ENCODE data around the gene NIPAL3. TPM values are rescaled to one million over a fixed set of nuclear protein-coding genes. Genes with fewer than 3 reads are reported as not detected.
A peak's percentile ranks its signal among the peaks of the same experiment; 100 is the strongest.

NIPAL3 gene
- polyA plus RNA-seq, 1 donor (not counting 4 experiments of a cell fraction or from before 2014, with no cell fraction given), result 30.5 TPM

DNA sequence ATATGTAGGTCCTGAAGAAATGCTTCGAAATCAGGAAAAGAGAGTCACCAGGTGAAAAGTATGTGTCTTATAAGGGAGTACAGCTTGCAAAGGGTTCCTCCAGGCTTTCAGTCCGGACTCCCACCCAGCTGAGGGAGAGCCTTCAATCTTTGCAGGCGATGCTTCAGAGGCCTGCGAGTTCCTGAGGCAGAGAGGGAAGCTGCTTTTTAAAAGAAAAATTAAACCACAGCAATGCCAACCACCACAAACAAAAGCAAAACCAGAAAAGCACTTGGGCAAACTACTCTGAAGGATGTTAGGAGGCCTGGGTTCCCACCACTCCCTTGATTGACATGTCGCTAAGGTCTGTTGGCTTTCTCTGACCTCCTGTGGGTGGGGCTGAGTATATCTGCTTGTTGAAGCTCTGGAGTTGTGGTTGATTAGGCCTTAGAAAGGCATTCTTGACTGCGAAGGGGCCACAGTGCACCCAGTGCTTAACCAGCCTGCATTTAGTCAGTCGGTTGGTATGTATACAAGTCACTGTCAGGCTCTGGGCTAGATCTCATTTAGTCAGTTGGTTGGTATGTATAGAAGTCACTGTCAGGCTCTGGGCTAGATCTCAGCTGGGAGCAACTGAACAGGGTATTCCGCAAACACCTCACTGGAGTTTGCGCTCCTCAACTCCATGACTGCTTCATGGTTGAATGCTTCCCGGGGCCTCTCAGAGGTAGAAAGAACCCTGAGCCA lies 1.2 kb downstream of the NIPAL3 start:
- TF ChIP-seq, protein P1, sequence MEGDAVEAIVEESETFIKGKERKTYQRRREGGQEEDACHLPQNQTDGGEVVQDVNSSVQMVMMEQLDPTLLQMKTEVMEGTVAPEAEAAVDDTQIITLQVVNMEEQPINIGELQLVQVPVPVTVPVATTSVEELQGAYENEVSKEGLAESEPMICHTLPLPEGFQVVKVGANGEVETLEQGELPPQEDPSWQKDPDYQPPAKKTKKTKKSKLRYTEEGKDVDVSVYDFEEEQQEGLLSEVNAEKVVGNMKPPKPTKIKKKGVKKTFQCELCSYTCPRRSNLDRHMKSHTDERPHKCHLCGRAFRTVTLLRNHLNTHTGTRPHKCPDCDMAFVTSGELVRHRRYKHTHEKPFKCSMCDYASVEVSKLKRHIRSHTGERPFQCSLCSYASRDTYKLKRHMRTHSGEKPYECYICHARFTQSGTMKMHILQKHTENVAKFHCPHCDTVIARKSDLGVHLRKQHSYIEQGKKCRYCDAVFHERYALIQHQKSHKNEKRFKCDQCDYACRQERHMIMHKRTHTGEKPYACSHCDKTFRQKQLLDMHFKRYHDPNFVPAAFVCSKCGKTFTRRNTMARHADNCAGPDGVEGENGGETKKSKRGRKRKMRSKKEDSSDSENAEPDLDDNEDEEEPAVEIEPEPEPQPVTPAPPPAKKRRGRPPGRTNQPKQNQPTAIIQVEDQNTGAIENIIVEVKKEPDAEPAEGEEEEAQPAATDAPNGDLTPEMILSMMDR (optimal IDR thresholded peaks at IDR 0.05 in 1 of 3, IDR thresholded peaks at IDR 0.05 in 1 of 3, conservative IDR thresholded peaks at IDR 0.05 in 1 of 3; ENCODE audit: extremely low read depth in 1 of 3, insufficient read depth in 2 of 3, low read length in 3 of 3), result no peak
- TF ChIP-seq EZH2 (IDR thresholded peaks at IDR 0.05; ENCODE audit: low read length), result no peak
- FAIRE-seq, result peak; percentile 86
- H3K4me1 ChIP-seq (ENCODE audit: control insufficient read depth, extremely low read depth, insufficient read depth, low read length), result peaks cover 51% of the 10 kb centered on the region
- H3K9me3 ChIP-seq (ENCODE audit: control insufficient read depth, low read depth, low read length), result no peaks in the 10 kb centered on the region
- peak; percentile 95 for DNase-seq (ENCODE audit: low read depth, low spot score)
- H3K4me2 ChIP-seq (ENCODE audit: control insufficient read depth, extremely low read depth, insufficient read depth, low read depth, low read length), result peak overlapping the region; percentile 97
- H3K4me3 ChIP-seq (ENCODE audit: control insufficient read depth in 2 of 3, extremely low read depth in 1 of 3, insufficient read depth in 2 of 3, low read depth in 1 of 3, low read length in 3 of 3), result peak overlapping the region; percentile 64 to 91 (median 78)
- peak overlapping the region; percentile 87 for H3K9ac ChIP-seq (ENCODE audit: control insufficient read depth, extremely low read depth, insufficient read depth, low read length)
- peaks cover 4 to 11% of the 10 kb centered on the region in 2 experiments for H3K36me3 ChIP-seq (ENCODE audit: control insufficient read depth in 2 of 2, extremely low read depth in 1 of 2, insufficient read depth in 2 of 2, low read length in 2 of 2)
- peaks cover 27% of the 10 kb centered on the region for H3K79me2 ChIP-seq (ENCODE audit: control insufficient read depth, insufficient read depth, low read length)
- dilution Hi-C loops (cut with MboI; ENCODE audit: extremely low pct_ligation_motif_present, low sequenced_read_pairs), result no loop called here
- no peaks in the 10 kb centered on the region for H4K20me1 ChIP-seq (ENCODE audit: control insufficient read depth, extremely low read depth, insufficient read depth, low read length)
- peak overlapping the region; percentile 90 for H3K27ac ChIP-seq (ENCODE audit: control insufficient read depth, insufficient read depth, low read length)
- H3K9me1 ChIP-seq (ENCODE audit: control insufficient read depth, extremely low read depth, insufficient read depth, low read length), result peaks cover 2% of the 10 kb centered on the region
- no peaks in the 10 kb centered on the region for H3K27me3 ChIP-seq (ENCODE audit: control insufficient read depth, extremely low read depth, insufficient read depth, low read length)
- peak overlapping the region; percentile 58 for H2AFZ ChIP-seq (ENCODE audit: control insufficient read depth, low read length)

DNA sequence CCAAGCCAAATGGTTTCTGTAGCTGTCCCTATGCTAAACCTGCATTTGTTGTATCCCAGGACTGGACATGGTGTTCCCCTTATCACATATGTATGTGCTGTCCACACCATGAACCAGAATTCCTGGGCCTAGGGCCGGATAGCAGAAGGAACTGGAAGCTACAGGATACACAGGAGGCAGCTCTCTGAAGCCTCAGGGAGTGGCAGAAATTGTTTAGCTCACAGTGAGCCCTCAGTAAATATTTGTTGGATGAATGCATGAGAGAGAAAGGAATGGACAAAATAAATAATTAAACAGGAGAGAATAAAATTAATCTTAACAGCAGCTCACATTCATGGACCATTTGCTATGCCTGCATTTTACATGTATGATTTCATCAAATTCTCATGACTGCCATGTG lies 2.1 kb downstream of the NIPAL3 start:
- H3K4me1 ChIP-seq (ENCODE audit: control insufficient read depth, extremely low read depth, insufficient read depth, low read length), result peaks cover 43% of the 10 kb centered on the region
- dilution Hi-C loops (cut with MboI; ENCODE audit: extremely low pct_ligation_motif_present, low sequenced_read_pairs), result no loop called here
- H4K20me1 ChIP-seq (ENCODE audit: control insufficient read depth, extremely low read depth, insufficient read depth, low read length), result no peaks in the 10 kb centered on the region
- no peaks in the 10 kb centered on the region for H3K27me3 ChIP-seq (ENCODE audit: control insufficient read depth, extremely low read depth, insufficient read depth, low read length)
- no peak for TF ChIP-seq EZH2 (IDR thresholded peaks at IDR 0.05; ENCODE audit: low read length)
- TF ChIP-seq, protein P1 (optimal IDR thresholded peaks at IDR 0.05 in 1 of 3, IDR thresholded peaks at IDR 0.05 in 1 of 3, conservative IDR thresholded peaks at IDR 0.05 in 1 of 3; ENCODE audit: extremely low read depth in 1 of 3, insufficient read depth in 2 of 3, low read length in 3 of 3), result no peak
- H3K9ac ChIP-seq (ENCODE audit: control insufficient read depth, extremely low read depth, insufficient read depth, low read length), result peak overlapping the region; percentile 87
- no peak overlapping the region for H2AFZ ChIP-seq (ENCODE audit: control insufficient read depth, low read length)
- H3K27ac ChIP-seq (ENCODE audit: control insufficient read depth, insufficient read depth, low read length), result peak overlapping the region; percentile 90
- FAIRE-seq (peak; percentile 48), DNase-seq (ENCODE audit: low read depth, low spot score) (no peak)
- H3K36me3 ChIP-seq (ENCODE audit: control insufficient read depth in 2 of 2, extremely low read depth in 1 of 2, insufficient read depth in 2 of 2, low read length in 2 of 2), result peaks cover 10 to 19% of the 10 kb centered on the region in 2 experiments
- H3K9me1 ChIP-seq (ENCODE audit: control insufficient read depth, extremely low read depth, insufficient read depth, low read length), result no peaks in the 10 kb centered on the region
- no peaks in the 10 kb centered on the region for H3K9me3 ChIP-seq (ENCODE audit: control insufficient read depth, low read depth, low read length)
- H3K4me2 ChIP-seq (ENCODE audit: control insufficient read depth, extremely low read depth, insufficient read depth, low read depth, low read length), result peak overlapping the region; percentile 97
- H3K4me3 ChIP-seq (ENCODE audit: control insufficient read depth in 2 of 3, extremely low read depth in 1 of 3, insufficient read depth in 2 of 3, low read depth in 1 of 3, low read length in 3 of 3), result peak overlapping the region; percentile 30 to 64 (median 50)
- peaks cover 26% of the 10 kb centered on the region for H3K79me2 ChIP-seq (ENCODE audit: control insufficient read depth, insufficient read depth, low read length)

Data from keratinocyte (primary cell).